OCI-LY3 (cell line): Measurements from ENCODE around the gene ARPC1B.
"Not testable (repeated sequence)": the region's sequence is repeated elsewhere in the genome, so short reads cannot be mapped to it uniquely, and the experiment has no call there.

ENCODE experiments used
- H2AFZ ChIP-seq: fragments of 200-600, 300-600 bp; shearing (Covaris generic); 2 replicates; pipeline ENCODE4 v1.6.0; 2014; ENCODE audit warnings: antibody characterized with exemption, low read depth, low read length
- H3K27ac ChIP-seq: fragments of 200-600, 300-600 bp; sonication (generic); 2 replicates; pipeline ENCODE4 v1.5.1; 2014; ENCODE audit warnings: mild to moderate bottlenecking, low read length, moderate library complexity, mixed read lengths
- H3K27me3 ChIP-seq: fragments of 200-600, 300-600 bp; sonication (generic); 2 replicates; pipeline ENCODE4 v1.6.1; 2014; ENCODE audit warnings: low read depth, low read length, mixed read lengths
- H3K36me3 ChIP-seq: fragments of 200-600, 300-600 bp; sonication (generic); replicated peaks from 2 replicates; pipeline ENCODE3; 2014; ENCODE audit warnings: low read depth, low read length, mixed read lengths
- H3K4me1 ChIP-seq: fragments of 300-600, 200-600 bp; sonication (generic); 2 replicates; pipeline ENCODE4 v1.6.1; 2014; ENCODE audit warnings: low read length, mixed read lengths
- H3K4me2 ChIP-seq: fragments of 200-600, 300-600 bp; sonication (generic); 2 replicates; pipeline ENCODE4 v1.6.1; 2014; ENCODE audit warnings: low read length, mixed read lengths
- H3K4me3 ChIP-seq: fragments of 300-600, 200-600 bp; sonication (generic); 2 replicates; pipeline ENCODE4 v1.5.1; 2014; ENCODE audit warnings: antibody characterized with exemption, mild to moderate bottlenecking, low read length, moderate library complexity
- H3K79me2 ChIP-seq: fragments of 300-600, 200-600 bp; shearing (Covaris generic); 2 replicates; pipeline ENCODE4 v1.6.1; 2014; ENCODE audit warnings: mild to moderate bottlenecking, low read length, mixed read lengths
- H3K9ac ChIP-seq: fragments of 300-600, 200-600 bp; shearing (Covaris generic); 2 replicates; pipeline ENCODE4 v1.6.0; 2014; ENCODE audit warnings: mild to moderate bottlenecking, low read length, moderate library complexity
- H3K9me3 ChIP-seq: fragments of 200-600, 300-600 bp; shearing (Covaris generic); 2 replicates; pipeline ENCODE4 v1.6.1; 2014; ENCODE audit warnings: low read length, mixed read lengths; ENCODE audit not compliant: insufficient read depth
- H4K20me1 ChIP-seq: fragments of 200-600, 300-600 bp; sonication (generic); 2 replicates; pipeline ENCODE4 v1.6.1; 2016; ENCODE audit warnings: low read length, mixed read lengths; ENCODE audit not compliant: insufficient read depth
- EZH2phosphoT487 ChIP-seq: fragments of 200-600 bp; shearing (Covaris generic); IDR thresholded peaks from 2 replicates; pipeline ENCODE4 v1.6.1; 2018; ENCODE audit warnings: antibody characterized with exemption, mixed run types, low read depth
- TF ChIP-seq, protein P1 (sequence below): fragments of 200-600, 300-600 bp; sonication (generic); IDR thresholded peaks from 2 replicates; pipeline ENCODE4 v1.5.1; 2014; ENCODE audit warnings: antibody characterized with exemption, low read length, low read depth

Gene ARPC1B

DNA sequence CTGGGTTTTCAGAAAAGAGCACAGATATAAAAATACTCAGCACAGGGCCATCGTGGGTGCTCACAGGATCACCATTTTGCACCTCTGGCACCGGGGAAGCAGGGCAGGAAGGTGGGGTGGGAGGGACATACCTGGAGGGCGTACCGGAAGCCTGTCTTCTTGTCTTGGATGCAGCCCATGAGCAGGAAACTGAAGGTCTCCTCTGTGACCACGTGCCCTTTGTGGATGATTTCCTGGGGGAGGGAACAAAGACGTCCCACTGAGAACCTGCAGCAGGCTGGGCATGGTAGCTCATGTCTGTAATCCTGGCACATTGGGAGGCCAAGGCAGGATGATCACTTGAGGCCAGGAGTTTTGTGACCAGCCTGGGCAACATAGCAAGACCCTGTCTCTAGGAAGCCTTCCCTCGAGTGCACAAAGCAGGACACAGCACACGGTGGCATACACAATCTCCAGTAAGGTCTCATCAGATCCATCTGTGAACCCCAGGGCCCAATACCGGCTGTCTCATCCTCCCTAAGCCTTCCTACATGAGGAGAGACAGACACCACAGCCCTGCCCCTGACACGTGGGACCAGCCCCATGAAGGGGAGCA lies 54.5 kb downstream of the ARPC1B start:
- H3K4me3 ChIP-seq: no peak overlapping the region
- H3K9me3 ChIP-seq: no peaks in the 10 kb centered on the region
- no peaks in the 10 kb centered on the region for H4K20me1 ChIP-seq
- no peaks in the 10 kb centered on the region for H3K27me3 ChIP-seq
- H3K36me3 ChIP-seq: peaks cover 20% of the 10 kb centered on the region
- H3K79me2 ChIP-seq: no peaks in the 10 kb centered on the region
- H3K4me2 ChIP-seq: no peak overlapping the region
- no peak overlapping the region for H3K27ac ChIP-seq
- H3K4me1 ChIP-seq: no peaks in the 10 kb centered on the region
- no peak overlapping the region for H3K9ac ChIP-seq
- H2AFZ ChIP-seq: no peak overlapping the region
- TF ChIP-seq, protein P1, sequence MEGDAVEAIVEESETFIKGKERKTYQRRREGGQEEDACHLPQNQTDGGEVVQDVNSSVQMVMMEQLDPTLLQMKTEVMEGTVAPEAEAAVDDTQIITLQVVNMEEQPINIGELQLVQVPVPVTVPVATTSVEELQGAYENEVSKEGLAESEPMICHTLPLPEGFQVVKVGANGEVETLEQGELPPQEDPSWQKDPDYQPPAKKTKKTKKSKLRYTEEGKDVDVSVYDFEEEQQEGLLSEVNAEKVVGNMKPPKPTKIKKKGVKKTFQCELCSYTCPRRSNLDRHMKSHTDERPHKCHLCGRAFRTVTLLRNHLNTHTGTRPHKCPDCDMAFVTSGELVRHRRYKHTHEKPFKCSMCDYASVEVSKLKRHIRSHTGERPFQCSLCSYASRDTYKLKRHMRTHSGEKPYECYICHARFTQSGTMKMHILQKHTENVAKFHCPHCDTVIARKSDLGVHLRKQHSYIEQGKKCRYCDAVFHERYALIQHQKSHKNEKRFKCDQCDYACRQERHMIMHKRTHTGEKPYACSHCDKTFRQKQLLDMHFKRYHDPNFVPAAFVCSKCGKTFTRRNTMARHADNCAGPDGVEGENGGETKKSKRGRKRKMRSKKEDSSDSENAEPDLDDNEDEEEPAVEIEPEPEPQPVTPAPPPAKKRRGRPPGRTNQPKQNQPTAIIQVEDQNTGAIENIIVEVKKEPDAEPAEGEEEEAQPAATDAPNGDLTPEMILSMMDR: no peak
- TF ChIP-seq EZH2phosphoT487: no peak

DNA sequence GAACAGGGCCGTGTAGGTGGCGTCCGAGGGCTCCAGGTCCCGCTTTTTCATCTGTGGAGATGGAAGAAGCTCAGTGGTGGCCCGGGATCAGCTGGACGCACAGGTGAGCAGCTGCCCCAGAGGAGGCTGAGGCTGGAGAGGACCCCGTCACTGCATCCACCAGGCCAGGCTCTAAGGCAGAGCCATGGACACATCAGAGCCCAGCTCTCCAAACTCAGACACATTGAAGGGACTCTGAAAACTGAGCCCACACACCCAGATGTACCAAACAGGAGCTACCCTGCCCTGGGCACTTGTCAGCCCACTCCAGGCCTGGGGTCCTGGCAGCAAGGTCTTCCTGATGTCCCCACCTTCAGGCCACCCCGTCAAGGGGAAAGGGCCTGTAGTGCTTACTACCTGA lies 55.2 kb downstream of the ARPC1B start:
- peaks cover 20% of the 10 kb centered on the region for H3K36me3 ChIP-seq

GRCh38 chr7:99431756-99432540 lies 57.4 kb downstream of the ARPC1B start:
- not testable (repeated sequence) for H3K27ac ChIP-seq, H3K79me2 ChIP-seq, H3K4me2 ChIP-seq, H3K9me3 ChIP-seq, H4K20me1 ChIP-seq, H3K9ac ChIP-seq, H3K4me3 ChIP-seq, H3K4me1 ChIP-seq, H3K27me3 ChIP-seq, H2AFZ ChIP-seq
- peaks cover 20% of the 10 kb centered on the region for H3K36me3 ChIP-seq

More for the DNA sequence above, 55.2 kb downstream of the ARPC1B start:
- H3K9me3 ChIP-seq: no peaks in the 10 kb centered on the region
- H4K20me1 ChIP-seq: no peaks in the 10 kb centered on the region
- H3K4me3 ChIP-seq: no peak overlapping the region
- no peak for TF ChIP-seq EZH2phosphoT487
- TF ChIP-seq, protein P1: no peak
- H3K9ac ChIP-seq: no peak overlapping the region
- no peaks in the 10 kb centered on the region for H3K79me2 ChIP-seq
- no peaks in the 10 kb centered on the region for H3K27me3 ChIP-seq
- H3K4me2 ChIP-seq: no peak overlapping the region
- H3K4me1 ChIP-seq: no peaks in the 10 kb centered on the region
- H2AFZ ChIP-seq: no peak overlapping the region
- H3K27ac ChIP-seq: no peak overlapping the region

DNA sequence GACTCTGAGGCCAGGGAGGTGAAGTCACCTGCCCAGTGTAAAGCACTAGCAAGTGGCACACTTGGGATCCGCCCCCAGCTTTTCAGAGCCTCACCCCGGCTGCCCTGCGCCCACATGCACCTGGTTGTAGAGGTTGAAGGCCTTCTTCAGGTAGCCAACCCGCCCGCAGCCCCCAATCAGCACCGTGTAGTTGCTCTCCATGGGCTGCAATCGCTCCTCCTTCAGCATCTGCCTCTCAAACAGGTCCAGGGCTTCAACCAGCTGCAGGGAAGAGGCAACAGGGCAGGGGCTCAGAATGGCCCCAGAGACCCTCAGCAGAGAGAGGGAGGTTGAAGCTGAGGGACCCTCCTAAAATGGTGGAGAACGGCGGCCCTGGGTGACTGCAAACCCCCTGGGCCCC lies 58.6 kb downstream of the ARPC1B start:
- H3K4me2 ChIP-seq: no peak overlapping the region
- no peak overlapping the region for H3K27ac ChIP-seq
- H3K9me3 ChIP-seq: no peaks in the 10 kb centered on the region
- no peak overlapping the region for H2AFZ ChIP-seq
- H4K20me1 ChIP-seq: no peaks in the 10 kb centered on the region
- H3K4me3 ChIP-seq: no peak overlapping the region
- TF ChIP-seq, protein P1: no peak
- no peak for TF ChIP-seq EZH2phosphoT487
- H3K9ac ChIP-seq: no peak overlapping the region
- peaks cover 7% of the 10 kb centered on the region; the same call in 1 of the 2 replicates for H3K4me1 ChIP-seq
- peaks cover 20% of the 10 kb centered on the region for H3K36me3 ChIP-seq
- no peaks in the 10 kb centered on the region for H3K27me3 ChIP-seq
- peaks cover 19% of the 10 kb centered on the region for H3K79me2 ChIP-seq
